Measurements from ENCODE around the gene MRPL23. TPM values are rescaled to one million over a fixed set of nuclear protein-coding genes. Genes with fewer than 3 reads are reported as not detected.

MRPL23 gene
- total and polyA plus RNA-seq, 2 of the 8 experiments (the other 6 are each of a cell fraction or from before 2014, with no cell fraction given) = 86.4 to 244 TPM

- Histone ChIP-seq H3K79me2 (ENCODE audit: control insufficient read depth in 1 of 2, insufficient read depth in 2 of 2, low read length in 2 of 2) (no peaks in the 10 kb centered on the region), H3K36me3 (ENCODE audit: control insufficient read depth in 2 of 4, insufficient read depth in 4 of 4, low read length in 3 of 4) (no peaks in the 10 kb centered on the region), H2BK120ac (replicated peaks; ENCODE audit: low read depth, low read length) (no peak overlapping the region), H3K79me1 (ENCODE audit: low read depth, low read length) (no peaks in the 10 kb centered on the region), H4K5ac (ENCODE audit: insufficient read length, low read depth, low read length) (no peak overlapping the region), H2BK15ac (ENCODE audit: low read length) (no peak overlapping the region), H4K91ac (replicated peaks; ENCODE audit: insufficient read length, low read length) (no peak overlapping the region), H2BK20ac (ENCODE audit: low read length) (no peak overlapping the region), H3K23ac (ENCODE audit: insufficient read length) (no peak overlapping the region), H4K20me1 (replicated peaks in 1 of 2; ENCODE audit: control insufficient read depth in 1 of 2, insufficient read depth in 2 of 2, low read length in 2 of 2) (no peaks in the 10 kb centered on the region), H3K56ac (replicated peaks; ENCODE audit: insufficient read length, low read depth, low read length) (no peak overlapping the region), H2AK5ac (ENCODE audit: low read depth, low read length) (no peak overlapping the region), H3K14ac (ENCODE audit: insufficient read length) (no peak overlapping the region), H2BK12ac (ENCODE audit: low read depth, low read length) (no peak overlapping the region), H3K27ac (ENCODE audit: low read depth, low read length) (no peak overlapping the region), H3K27me3 (replicated peaks in 1 of 4; ENCODE audit: control insufficient read depth in 3 of 4, extremely low read depth in 1 of 4, insufficient read depth in 3 of 4, low read length in 3 of 4) (no peaks in the 10 kb centered on the region), H3K4me3 (ENCODE audit: extremely low read depth in 1 of 4, insufficient read depth in 2 of 4, low read depth in 3 of 4, low read length in 4 of 4) (no peak overlapping the region), H3K4me2 (ENCODE audit: insufficient read depth in 1 of 2, low read depth in 2 of 2, low read length in 2 of 2) (no peak overlapping the region), H3K9me3 (ENCODE audit: insufficient read depth in 2 of 2, low read depth in 1 of 2, low read length in 1 of 2) (no peaks in the 10 kb centered on the region), H3K4ac (replicated peaks; ENCODE audit: insufficient read length, low read depth, low read length) (no peak overlapping the region), H2AFZ (ENCODE audit: low read length) (no peak overlapping the region), H3K18ac (ENCODE audit: extremely low read depth, low read length) (no peak overlapping the region), H3K9ac (replicated peaks in 1 of 4; ENCODE audit: extremely low read depth in 1 of 4, low read depth in 3 of 4, low read length in 3 of 4) (no peak overlapping the region), H3K23me2 (ENCODE audit: low read depth, low read length) (peaks cover 4% of the 10 kb centered on the region; the same call in 1 of the 2 replicates), H4K8ac (ENCODE audit: extremely low read depth, insufficient read depth, low read length) (peak overlapping the region; percentile 51), H3K4me1 (replicated peaks in 1 of 4; ENCODE audit: control insufficient read depth in 3 of 4, insufficient read depth in 4 of 4, low read length in 3 of 4) (peaks cover 0 to 3% (median 0%) of the 10 kb centered on the region in 4 experiments; a peak in 3 of 7 replicates), H2BK5ac (ENCODE audit: low read depth, low read length) (no peak overlapping the region)
- no peak for TF ChIP-seq RNF2 (IDR thresholded peaks at IDR 0.05; ENCODE audit: borderline replicate concordance, low read depth, low read length, missing control alignments, poor library complexity, severe bottlenecking)
- TF ChIP-seq GABPA (IDR thresholded peaks at IDR 0.05; ENCODE audit: borderline replicate concordance, insufficient read depth, low read length) = no peak
- no peak for TF ChIP-seq SRF (IDR thresholded peaks at IDR 0.05; ENCODE audit: low read depth, low read length)
- TF ChIP-seq TAF7 (optimal IDR thresholded peaks at IDR 0.05; ENCODE audit: borderline replicate concordance, low read depth, low read length) = no peak
- TF ChIP-seq MAFK (IDR thresholded peaks at IDR 0.05; ENCODE audit: low read depth, low read length) = no peak
- TF ChIP-seq KDM1A (IDR thresholded peaks at IDR 0.05; ENCODE audit: borderline replicate concordance, low read length) = no peak
- 88% methylated on average over 23 of the region's 25 CpGs; no CpG with 5 or more reads in 1 of the 2 experiments for WGBS, 2 experiments (ENCODE audit: extremely low coverage in 1 of 2, insufficient coverage in 1 of 2, insufficient read length in 1 of 2, insufficient replicate concordance in 2 of 2, low coverage in 1 of 2, low lambda C conversion rate in 2 of 2, missing lambda C conversion rate in 1 of 2)
- POLR2A ChIA-PET (ENCODE audit: partially characterized antibody) = interaction anchor here (0.6 kb wide), 1 partner anchor 575 kb away, joined by 3 read pairs; no protein-coding TSS in a partner anchor
- CTCF ChIA-PET (ENCODE audit: partially characterized antibody) = interaction anchor here (0.6 to 2.9 kb wide), 7 partner anchors 10 to 222 kb away, joined by 3 to 11 read pairs (median 4); partner anchors contain the start of gene TNNT3
- FAIRE-seq = no peak
- no peak for DNase-seq (ENCODE audit: low read depth in 1 of 2, low spot score in 2 of 2)
These were observed 17.3 kb upstream of the MRPL23 start for GRCh38 chr11:1929621-1930461.

Data from H1 (cell line).